Pancreas (tissue), 10 donors: ENCODE results near the gene PFKP. TPM values are rescaled to one million over a fixed set of nuclear protein-coding genes. Genes with fewer than 3 reads are reported as not detected.
"Not testable (repeated sequence)": the region's sequence is repeated elsewhere in the genome, so short reads cannot be mapped to it uniquely, and the experiment has no call there.

Experiments
- ATAC-seq, 4 donors: fragments of 200-7000 bp; cut with Tn5 transposase; one replicate each; pipeline versions ENCODE4 v1.8.0 to v1.9.1; 2020; ENCODE audit warnings: mild to moderate bottlenecking in 4 of 4, moderate library complexity in 4 of 4
- DNase-seq, 6 donors: peaks; one replicate each; pipeline ENCODE4 v3.0.0-alpha.2; 2020
- FAIRE-seq: peaks from 2 replicates; lab custom pipeline; 2012; peaks lifted over from hg19 to GRCh38; lab: Jason Lieb, UNC
- H3K27ac ChIP-seq, 4 donors: fragments of 200-600 bp; sonication (generic); 1 replicate in 3 of 4; 2 replicates in 1 of 4; pipeline versions ENCODE4 v1.5.0 to v1.8.0; 2020
- H3K27me3 ChIP-seq, 4 donors: fragments of 200-600 bp; one replicate each; pipeline ENCODE4 v1.8.0; 2021
- H3K36me3 ChIP-seq, 3 donors: fragments of 200-600 bp; sonication (generic) in 1 of 3; one replicate each; pipeline versions ENCODE4 v1.5.0 to v1.8.0; 2020 to 2021
- H3K4me1 ChIP-seq, 3 donors: fragments of 200-600 bp; one replicate each; pipeline ENCODE4 v1.8.0; 2021
- H3K4me3 ChIP-seq, 4 donors: fragments of 200-600 bp; sonication (generic) in 2 of 4; one replicate each; pipeline versions ENCODE4 v1.5.0 to v1.8.0; 2020 to 2021
- H3K9me3 ChIP-seq, 4 donors: fragments of 200-600 bp; one replicate each; pipeline ENCODE4 v1.8.0; 2021
- WGBS, 2 donors: extraction: QIAGEN DNeasy Blood & Tissue Kit; methylation state at CpG; one replicate each; pipeline ENCODE4 v1.1.7; 2013; 5-methylcytosine and 5-hydroxymethylcytosine counted together
- intact Hi-C, 3 donors: fragments of 100-400 bp; cut with DNase I; formaldehyde crosslinking; loops; one replicate each; pipeline versions ENCODE4 v1.11.1 to v1.14.2; 2022
- polyA plus RNA-seq, 2 donors: library from polyadenylated mRNA; stranded (reverse); fragments of 200-250 nt; gene quantifications; one replicate each; pipeline ENCODE4 v1.2.3, GENCODE V29; 2013
- total RNA-seq, 6 donors: library from RNA; stranded (reverse); fragmentation: NEBNext Ultra II Directional in 4 of 6; extraction: Animal tissue kit (Norgen Biotek cat#: 25700) in 4 of 6; gene quantifications; one replicate each; pipeline versions ENCODE4 v1.2.1 to v1.2.4, GENCODE V29; 2021 to 2023
- TF ChIP-seq, protein P1 (sequence below), 4 donors: fragments of 200-600 bp; sonication (generic) in 3 of 4; IDR thresholded peaks; one replicate each; pipeline versions ENCODE4 v1.5.0 to v1.8.0; 2021; ENCODE audit warnings: antibody characterized with exemption in 4 of 4
- donor health status: healthy with polysubstance abuse.
- donor health status: DM: no; HTN: no; CAD: no; lungs with moderate emphysema.
- donor health status: DM: no; HTN: no; CAD: no.
- donor health status: control.
- donor health status: control.
- donor health status: Bipolar disorder and iron deficiency.
- donor health status: DM: yes; HTN: yes; CAD: no.
- donor health status: DM: no; HTN: no; CAD: no.
- donor health status: DM: no; HTN: no; CAD: no.
- donor health status: DM: yes; HTN: yes; CAD: no.

The PFKP gene
- total and polyA plus RNA-seq, 8 donors: 6.8 to 32.5 (median 14.1) TPM

DNA sequence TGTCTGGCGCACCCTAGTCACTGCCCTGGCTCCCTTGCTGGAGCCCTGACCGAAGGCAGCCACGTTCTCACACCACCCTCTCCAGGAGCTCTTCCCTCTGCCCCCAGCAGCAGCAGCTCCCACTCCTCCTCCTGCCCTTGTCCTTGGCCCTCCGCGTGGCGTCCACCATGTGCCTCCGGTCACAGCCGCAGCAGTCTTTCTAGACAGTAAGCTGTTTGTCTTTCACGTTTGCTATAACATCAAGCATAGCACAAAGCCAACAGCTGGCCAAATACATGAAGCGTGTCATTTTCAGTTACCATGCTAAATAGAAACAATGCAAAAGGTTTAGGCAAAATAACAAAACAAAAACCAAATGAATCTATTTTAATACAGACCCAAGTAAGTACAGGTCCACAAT is 101.9 kb downstream of the PFKP start:
- no peaks in the 10 kb centered on the region for H3K9me3 ChIP-seq
- ATAC-seq (no peak), DNase-seq (no peak), FAIRE-seq (no peak)
- no peak overlapping the region for H3K27ac ChIP-seq
- 82 to 83% methylated on average over 10 of the region's 10 CpGs for WGBS, 2 donors
- peaks cover 0 to 12% (median 7%) of the 10 kb centered on the region in 3 donors for H3K4me1 ChIP-seq
- H3K36me3 ChIP-seq: peaks cover 0 to 41% (median 18%) of the 10 kb centered on the region in 3 donors
- TF ChIP-seq, protein P1, sequence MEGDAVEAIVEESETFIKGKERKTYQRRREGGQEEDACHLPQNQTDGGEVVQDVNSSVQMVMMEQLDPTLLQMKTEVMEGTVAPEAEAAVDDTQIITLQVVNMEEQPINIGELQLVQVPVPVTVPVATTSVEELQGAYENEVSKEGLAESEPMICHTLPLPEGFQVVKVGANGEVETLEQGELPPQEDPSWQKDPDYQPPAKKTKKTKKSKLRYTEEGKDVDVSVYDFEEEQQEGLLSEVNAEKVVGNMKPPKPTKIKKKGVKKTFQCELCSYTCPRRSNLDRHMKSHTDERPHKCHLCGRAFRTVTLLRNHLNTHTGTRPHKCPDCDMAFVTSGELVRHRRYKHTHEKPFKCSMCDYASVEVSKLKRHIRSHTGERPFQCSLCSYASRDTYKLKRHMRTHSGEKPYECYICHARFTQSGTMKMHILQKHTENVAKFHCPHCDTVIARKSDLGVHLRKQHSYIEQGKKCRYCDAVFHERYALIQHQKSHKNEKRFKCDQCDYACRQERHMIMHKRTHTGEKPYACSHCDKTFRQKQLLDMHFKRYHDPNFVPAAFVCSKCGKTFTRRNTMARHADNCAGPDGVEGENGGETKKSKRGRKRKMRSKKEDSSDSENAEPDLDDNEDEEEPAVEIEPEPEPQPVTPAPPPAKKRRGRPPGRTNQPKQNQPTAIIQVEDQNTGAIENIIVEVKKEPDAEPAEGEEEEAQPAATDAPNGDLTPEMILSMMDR (IDR thresholded peaks at IDR 0.05): no peak
- intact Hi-C loops: no loop called here
- no peaks in the 10 kb centered on the region for H3K27me3 ChIP-seq
- H3K4me3 ChIP-seq: no peak overlapping the region

DNA sequence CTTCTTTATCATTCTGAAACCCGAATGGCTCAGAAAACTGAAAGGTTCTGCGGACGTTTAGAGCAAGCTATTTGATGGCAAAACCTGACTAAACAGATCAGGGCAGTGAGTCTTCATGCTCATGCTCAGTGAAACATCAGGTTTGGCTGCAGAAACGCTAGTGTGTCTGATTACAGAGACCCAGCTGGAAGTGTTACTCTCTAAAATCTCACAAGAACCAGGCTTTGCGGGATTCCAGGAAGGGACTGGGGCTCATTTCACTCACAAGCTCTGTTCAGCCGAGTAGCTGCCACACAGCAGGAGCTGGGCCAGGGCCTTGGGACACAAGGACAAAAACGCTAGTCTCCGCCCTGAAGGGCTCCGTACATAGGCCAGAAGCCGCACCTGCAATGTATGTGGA is 102.3 kb downstream of the PFKP start:
- intact Hi-C loops: no loop called here
- TF ChIP-seq, protein P1 (IDR thresholded peaks at IDR 0.05): no peak
- no peak for FAIRE-seq
- ATAC-seq: no peak
- DNase-seq: no peak
- 83 to 86% methylated on average over 10 of the region's 10 CpGs for WGBS, 2 donors
- peaks cover 0 to 37% (median 18%) of the 10 kb centered on the region in 3 donors for H3K36me3 ChIP-seq
- no peak overlapping the region for H3K4me3 ChIP-seq
- peaks cover 0 to 12% (median 7%) of the 10 kb centered on the region in 3 donors for H3K4me1 ChIP-seq
- no peaks in the 10 kb centered on the region for H3K27me3 ChIP-seq
- H3K9me3 ChIP-seq: no peaks in the 10 kb centered on the region
- H3K27ac ChIP-seq: no peak overlapping the region

DNA sequence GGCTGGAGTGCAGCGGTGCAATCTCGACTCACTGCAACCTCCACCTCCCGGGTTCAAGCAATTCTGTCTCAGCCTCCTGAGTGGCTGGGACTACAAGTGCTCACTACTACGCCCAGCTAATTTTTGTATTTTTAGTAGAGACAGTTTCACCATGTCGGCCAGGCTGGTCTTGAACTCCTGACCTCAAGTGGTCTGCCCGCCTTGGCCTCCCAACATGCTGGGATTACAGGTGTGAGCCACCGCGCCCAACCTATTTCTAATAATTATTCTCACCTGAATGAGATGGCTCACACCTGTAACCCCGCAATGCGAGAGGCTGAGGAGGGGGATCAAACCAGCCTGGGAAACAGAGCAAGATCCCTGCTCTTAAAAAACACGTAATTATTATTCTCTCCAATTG is 104.1 kb downstream of the PFKP start:
- peak overlapping the region; percentile 74 to 96 (median 87) for H3K4me3 ChIP-seq
- DNase-seq, FAIRE-seq, H3K27me3 ChIP-seq, H3K9me3 ChIP-seq, intact Hi-C loops, H3K27ac ChIP-seq, ATAC-seq: not testable (repeated sequence)
- WGBS, 2 donors: 88 to 91% methylated on average over 11 of the region's 11 CpGs
- H3K36me3 ChIP-seq: peaks cover 0 to 20% (median 10%) of the 10 kb centered on the region in 3 donors
- peaks cover 0 to 12% (median 7%) of the 10 kb centered on the region in 3 donors for H3K4me1 ChIP-seq

DNA sequence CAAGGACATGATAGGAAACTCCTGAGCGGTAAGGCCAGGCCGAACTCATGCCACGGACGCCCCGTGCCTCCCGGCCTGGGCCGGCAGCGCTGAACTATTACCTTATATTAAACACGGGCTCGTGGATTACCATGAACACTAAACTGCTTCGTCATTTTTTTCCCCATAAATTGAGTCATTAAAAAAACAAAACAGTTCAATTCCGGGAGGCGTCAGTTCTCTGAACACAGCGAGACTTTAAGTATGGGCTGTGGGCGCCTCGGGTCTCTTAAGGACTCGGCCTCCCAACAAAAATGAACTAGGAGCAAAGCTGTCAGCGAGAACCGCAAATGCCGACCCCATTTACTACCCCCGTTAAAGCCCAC is 104.7 kb downstream of the PFKP start:
- DNase-seq (no peak), ATAC-seq (peak; percentile 1 to 13 (median 10)), FAIRE-seq (no peak)
- H3K36me3 ChIP-seq: peaks cover 0 to 14% (median 8%) of the 10 kb centered on the region in 3 donors
- intact Hi-C loops: no loop called here
- peak overlapping the region; percentile 74 to 96 (median 87) for H3K4me3 ChIP-seq
- peaks cover 0 to 12% (median 7%) of the 10 kb centered on the region in 3 donors for H3K4me1 ChIP-seq
- 0 to 1% methylated on average over 21 of the region's 21 CpGs for WGBS, 2 donors
- TF ChIP-seq, protein P1 (IDR thresholded peaks at IDR 0.05): no peak
- no peaks in the 10 kb centered on the region for H3K27me3 ChIP-seq
- peak overlapping the region; percentile 81 to 89 (median 86) for H3K27ac ChIP-seq
- no peaks in the 10 kb centered on the region for H3K9me3 ChIP-seq

DNA sequence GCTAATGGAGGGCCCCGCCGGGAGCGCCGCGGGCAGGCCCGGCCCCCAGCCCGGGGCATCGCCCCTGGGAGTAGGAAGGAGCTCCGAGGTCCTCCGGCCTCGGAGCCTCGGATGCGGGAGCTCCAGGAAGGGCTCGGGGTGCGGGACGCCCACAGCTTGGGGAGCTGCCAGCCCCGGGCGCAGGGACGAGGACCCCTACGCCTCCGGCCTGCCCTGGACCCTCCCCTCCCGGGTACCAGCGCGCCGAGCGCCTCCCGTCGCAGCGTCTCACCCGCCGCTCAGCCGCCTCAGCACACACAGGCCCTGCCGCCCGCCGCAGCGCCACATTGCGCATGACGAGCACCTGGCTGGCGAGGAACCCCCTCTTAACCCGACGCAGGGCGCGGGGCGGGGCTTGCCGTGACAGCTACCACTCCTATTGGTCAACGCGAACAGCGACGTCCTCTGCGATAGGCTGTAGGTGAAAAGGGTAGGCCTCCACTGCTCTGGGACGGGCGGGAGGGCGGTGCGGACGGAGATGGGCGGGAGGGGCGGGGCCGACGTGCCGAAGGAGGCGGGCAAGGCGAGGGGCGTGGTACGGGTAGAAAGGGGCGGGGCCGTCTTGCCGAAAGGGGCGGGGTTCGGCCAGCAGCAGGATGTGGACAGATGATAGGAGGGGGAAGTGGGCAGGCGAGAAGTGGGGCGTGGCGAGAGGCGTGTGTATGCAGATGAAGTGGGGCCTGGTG is 105.3 kb downstream of the PFKP start, which contains the start of gene PITRM1:
TSS of gene PITRM1 (minus strand) at position 337 of the 725 bp plus-strand sequence. CDS start at position 327, 10 bp downstream.
- intact Hi-C loops: no loop called here
- H3K9me3 ChIP-seq: no peaks in the 10 kb centered on the region
- H3K27me3 ChIP-seq: no peaks in the 10 kb centered on the region
- FAIRE-seq: no peak
- peak; percentile 99 to 100 (median 99) for DNase-seq
- TF ChIP-seq, protein P1 (IDR thresholded peaks at IDR 0.05): no peak
- peaks cover 0 to 10% (median 3%) of the 10 kb centered on the region in 3 donors for H3K36me3 ChIP-seq
- H3K27ac ChIP-seq: peak within 1 kb of the TSS; percentile 81 to 89 (median 86)
- peak; percentile 88 to 95 (median 92) for ATAC-seq
- WGBS, 2 donors: 0 to 1% methylated on average over 61 to 73 of the region's 73 CpGs
- peaks cover 0 to 12% (median 7%) of the 10 kb centered on the region in 3 donors for H3K4me1 ChIP-seq
- H3K4me3 ChIP-seq: peak within 1 kb of the TSS; percentile 74 to 96 (median 87)
